C4-2B (cell line): ENCODE data around the gene LYZL1.

Source experiments
- CTCF ChIP-seq: fragments of 450-650 bp; conservative IDR thresholded peaks from 2 replicates; pipeline ENCODE4 v1.5.1; 2017; ENCODE audit warnings: mild to moderate bottlenecking
- ZFX ChIP-seq: fragments of 450-650 bp; IDR thresholded peaks from 2 replicates; pipeline ENCODE4 v1.6.1; 2017

- TF ChIP-seq CTCF (no peak), ZFX (no peak)
These were observed 16.1 kb downstream of the LYZL1 start for GRCh38 chr10:29304995-29305335.
